Fibroblast of skin of right biceps (primary cell): ENCODE measurements around the gene GADD45A.
"Not testable (repeated sequence)": the region's sequence is repeated elsewhere in the genome, so short reads cannot be mapped to it uniquely, and the experiment has no call there.

Experiments
- DNase-seq: peaks from one replicate; pipeline ENCODE4 v3.0.0-alpha.2; 2013

GADD45A gene

GRCh38 chr1:67722292-67722944, 37.4 kb downstream of the GADD45A start:
- peak; percentile 14 for DNase-seq

DNA sequence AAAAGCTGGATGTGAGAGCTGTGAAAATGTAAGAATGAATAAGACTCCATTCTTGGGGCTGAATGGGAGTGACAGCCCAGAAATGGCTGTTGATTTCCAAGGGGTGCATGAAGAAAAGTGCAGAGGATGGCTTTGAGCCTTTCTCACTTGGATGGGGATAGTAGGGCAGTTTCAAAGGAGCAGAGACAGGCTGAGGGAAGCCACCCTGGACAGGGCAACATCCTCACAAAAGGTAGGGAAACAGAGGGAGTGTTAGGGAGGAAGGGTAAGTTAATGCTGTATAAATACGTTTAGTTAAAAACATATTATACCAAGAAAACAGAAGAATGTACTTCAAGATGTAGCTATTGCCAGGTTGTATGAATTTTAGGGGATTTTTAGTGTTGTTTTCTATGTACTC, 38.1 kb downstream of the GADD45A start:
- no peak for DNase-seq

DNA sequence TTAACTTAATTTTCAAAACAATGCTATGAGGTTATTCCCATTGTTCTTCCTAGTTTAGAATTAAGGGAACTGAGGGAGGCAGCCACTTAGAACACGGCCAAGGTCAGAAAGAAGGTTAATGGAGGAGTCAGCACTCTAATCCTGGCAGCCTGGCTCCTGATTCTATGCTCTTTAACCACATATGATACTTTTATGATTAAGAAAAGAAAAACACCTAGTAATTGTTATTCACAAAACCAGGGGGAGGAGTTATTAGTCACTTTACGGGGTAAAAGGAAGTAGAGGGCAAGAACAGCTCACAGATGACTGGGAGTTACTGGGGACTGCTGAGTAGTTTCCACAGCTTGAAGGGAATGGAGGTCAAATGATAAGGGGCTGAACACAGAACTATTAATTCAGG, 38.6 kb downstream of the GADD45A start:
- DNase-seq, result peak; percentile 65

DNA sequence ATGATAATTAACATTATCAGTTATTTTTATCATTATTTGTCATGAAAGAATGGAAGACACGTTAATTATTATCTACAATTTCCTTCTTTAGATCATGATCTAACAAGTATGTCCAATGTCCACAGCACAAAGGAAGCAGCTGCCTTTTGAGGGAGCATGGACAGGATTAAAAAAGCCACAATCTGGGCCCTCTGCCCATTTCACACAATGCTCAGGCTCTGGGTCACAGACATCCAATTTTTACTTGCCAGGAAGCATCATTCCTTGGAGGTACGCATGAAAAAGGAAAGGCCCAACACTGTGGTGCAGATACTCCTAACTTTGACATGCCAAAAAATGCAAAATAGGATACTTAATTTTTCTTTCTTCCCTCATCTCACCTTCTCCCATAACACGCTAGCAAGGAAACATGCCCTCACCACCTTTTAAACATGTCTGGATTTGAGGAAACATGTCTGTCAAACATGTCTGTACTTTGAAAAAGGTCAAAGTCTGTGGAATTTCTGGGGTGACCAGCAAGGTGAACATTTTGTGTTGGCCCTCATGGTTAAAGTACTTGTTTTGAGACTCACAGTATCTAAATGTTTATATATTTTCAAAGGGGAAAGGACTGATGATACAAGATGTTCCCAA, 40.0 kb downstream of the GADD45A start:
- DNase-seq, result peak; percentile 88

DNA sequence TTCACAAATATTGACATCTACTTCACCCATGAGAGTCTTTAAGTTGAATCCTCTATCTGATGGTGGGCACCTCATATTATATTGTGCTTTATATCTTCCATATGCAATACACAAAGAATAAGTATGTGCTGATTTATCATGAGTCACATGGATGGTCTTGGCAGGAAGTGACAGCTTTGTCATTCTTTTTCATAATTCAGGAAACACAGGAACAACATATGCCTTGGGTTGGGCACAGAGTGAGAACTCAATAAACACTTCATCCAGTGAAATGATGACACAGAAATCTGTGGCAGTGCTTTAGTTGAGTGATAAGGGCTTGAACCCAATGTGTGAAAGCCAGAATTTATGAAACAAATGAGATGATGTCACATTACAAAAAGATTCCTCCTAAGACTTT, 41.2 kb downstream of the GADD45A start:
- DNase-seq, result peak; percentile 77

DNA sequence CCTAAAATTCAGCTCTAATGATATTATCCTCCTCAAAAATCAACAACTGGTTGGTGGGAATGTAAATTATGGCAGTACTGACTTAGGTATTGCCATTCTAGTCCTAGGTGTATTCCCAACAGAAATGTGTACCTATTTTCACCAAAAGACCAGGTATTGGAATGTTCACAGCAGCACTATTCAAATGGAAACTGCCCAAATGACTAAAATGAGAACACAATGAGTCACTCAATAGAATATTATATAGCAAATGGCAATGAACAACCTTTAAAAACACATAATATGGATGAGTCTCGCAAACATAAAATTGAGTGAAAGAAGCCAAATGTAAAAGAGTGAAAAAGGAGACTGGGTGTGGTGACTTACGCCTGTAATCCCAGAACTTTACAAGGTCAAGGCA, 44.9 kb downstream of the GADD45A start:
- DNase-seq, result no peak

DNA sequence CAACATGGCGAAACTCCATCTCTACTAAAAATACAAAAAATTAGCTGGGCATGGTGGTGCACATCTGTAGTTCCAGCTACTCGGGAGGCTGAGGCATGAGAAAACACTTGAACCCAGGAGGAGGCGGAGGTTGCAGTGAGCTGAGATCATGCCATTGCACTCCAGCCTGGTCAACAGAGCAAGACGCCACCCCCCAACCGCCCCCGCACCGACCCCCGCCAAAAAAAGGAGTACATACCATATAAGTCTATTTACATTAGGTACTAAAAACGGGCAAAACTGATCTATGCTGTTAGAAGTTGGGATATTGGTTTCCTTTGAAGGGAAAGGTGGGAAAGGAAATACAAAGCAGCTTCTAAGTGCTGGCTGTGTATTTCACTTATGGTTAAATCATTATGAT, 45.3 kb downstream of the GADD45A start:
- not testable (repeated sequence) for DNase-seq

GRCh38 chr1:67731322-67731721, 46.3 kb downstream of the GADD45A start:
- DNase-seq, result no peak

DNA sequence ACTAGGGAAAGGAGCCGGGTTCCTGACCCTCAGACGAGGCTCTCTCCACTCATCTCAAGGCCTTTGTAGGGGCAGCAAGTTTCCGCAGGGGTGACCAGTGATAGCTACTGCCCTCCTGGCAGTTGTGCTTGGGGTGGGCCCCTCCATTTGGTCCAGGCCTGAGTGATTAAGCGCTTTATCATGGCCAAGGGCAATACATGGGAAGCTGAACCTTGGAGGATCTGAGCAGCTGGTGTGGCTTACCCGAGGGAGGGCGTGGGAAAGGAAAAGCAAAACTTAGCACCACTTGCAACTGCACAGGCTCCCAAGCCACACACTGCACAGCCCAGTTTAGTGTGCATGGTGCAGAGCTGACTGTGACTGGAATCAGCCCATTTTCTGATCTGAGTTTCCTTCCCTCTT, 47.8 kb downstream of the GADD45A start:
- DNase-seq, result peak; percentile 31

DNA sequence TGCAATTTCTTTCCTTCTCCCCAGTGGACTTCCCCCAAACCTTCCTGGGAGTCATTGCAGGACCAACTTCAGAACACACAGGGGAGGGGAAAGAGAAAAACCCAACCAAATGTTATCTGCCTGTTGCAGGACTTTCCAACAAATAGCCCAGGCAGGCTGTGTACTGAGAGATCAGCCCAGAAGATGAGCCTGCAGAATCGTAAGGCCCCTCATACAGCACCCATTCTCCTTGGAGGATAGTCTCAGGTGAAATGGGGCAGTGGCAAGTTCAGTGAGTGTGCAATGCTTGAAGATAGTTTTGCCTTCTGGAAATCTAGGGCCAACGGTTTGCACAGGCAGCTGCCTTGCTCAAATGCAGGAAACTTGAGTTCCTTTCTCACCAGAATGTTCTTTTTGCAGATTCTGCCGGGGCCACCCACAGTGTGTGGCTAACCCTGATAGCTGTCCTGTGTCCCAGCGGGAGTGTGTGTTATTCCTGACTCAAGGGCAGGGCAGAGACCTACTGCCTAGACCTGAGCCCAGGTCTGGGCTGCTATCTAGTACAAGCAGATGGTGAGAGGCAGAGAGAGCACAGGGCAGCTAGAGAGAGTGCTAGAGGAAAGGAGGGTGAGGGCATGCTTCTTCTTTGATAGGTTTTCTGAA, 48.8 kb downstream of the GADD45A start:
- no peak for DNase-seq

DNA sequence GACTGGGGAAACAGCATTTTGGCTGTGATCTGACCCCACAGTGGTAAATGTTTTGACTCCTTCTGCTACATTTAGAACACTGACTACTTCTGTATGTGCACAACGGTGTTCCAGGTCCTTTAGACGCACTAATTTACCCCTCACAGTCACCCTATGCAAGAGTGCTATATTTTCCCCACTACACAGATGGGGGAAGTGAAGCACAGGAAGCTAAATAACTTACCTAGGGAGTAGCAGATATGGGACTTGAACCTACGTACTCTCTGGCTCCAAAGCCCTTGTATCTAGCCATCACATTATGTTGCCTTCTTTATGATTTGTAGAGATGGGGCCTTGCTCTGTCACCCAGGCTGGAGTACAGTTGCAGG, 49.3 kb downstream of the GADD45A start:
- DNase-seq, result no peak

- DNase-seq, result no peak
These were observed 50.2 kb downstream of the GADD45A start for GRCh38 chr1:67735206-67735605.

DNA sequence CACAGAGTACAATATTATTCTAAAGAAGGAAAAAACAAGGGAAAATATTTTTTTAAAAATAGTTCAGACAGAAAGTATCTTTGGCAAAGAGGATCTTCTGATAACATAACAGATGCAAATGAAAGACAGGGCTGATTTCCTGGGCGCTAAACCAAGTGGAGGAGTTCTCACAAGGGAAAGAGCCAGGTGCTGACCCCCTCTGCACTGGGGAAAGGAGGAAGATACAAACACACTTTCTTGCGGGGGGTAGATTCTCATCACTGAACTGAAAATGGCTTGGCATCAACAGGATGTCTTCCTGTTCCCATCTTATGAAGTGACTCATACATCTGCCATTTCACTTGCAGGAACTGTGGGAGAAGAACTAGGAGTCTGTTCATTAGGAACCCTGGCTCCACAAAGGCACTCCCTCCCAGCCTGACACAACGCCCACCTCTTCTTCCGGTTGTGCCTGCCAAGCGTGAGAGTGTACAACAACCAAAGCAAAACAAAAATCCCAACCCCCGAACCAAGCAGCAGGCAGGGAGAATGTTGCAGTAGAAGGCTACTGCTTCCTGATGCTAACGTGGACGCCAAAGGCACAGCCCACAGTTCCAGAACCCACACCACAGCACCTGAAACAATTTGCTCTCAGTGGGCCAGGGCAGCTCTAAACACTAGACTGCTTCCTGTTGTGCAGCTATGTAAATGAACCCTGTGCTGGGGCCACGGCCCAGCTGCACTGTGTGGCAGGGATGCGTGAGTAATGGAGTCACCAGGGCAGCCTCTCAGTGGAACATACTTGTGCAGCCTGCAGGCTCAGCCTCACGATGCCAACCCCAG, 51.0 kb downstream of the GADD45A start:
- DNase-seq, result peak; percentile 94

GRCh38 chr1:67736750-67737149, 51.7 kb downstream of the GADD45A start:
- DNase-seq, result no peak

DNA sequence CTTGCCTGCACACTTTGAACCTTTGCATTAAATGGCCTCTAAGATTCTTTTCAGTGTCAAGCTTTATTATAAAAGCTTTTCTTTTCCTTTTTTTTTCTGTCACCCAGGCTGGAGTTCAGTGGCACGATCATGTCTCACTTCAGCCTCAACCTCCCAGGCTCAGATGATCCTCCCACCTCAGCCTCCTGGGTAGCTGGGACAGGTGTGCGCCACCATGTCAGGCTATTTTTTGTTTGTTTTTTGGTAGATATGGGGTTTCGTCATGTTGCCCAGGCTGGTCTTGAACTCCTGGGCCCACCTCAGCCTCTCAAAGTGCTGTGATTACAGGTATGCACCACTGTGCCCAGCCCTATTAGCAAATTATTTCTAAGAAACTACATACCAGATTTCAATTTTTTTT, 52.9 kb downstream of the GADD45A start:
- no peak for DNase-seq
